HG03097 (cell line): ENCODE data around the gene PRICKLE1.

Experiments
- ATAC-seq: cut with Tn5 transposase; IDR thresholded peaks from one replicate; pipeline ENCODE4 v1.9.1; 2021; ENCODE audit not compliant: unreplicated experiment, low FRiP score

Gene PRICKLE1

GRCh38 chr12:42498549-42499247, 90.8 kb downstream of the PRICKLE1 start:
- no peak for ATAC-seq

- ATAC-seq, result no peak
These were observed 92.7 kb downstream of the PRICKLE1 start for GRCh38 chr12:42496886-42497285.

DNA sequence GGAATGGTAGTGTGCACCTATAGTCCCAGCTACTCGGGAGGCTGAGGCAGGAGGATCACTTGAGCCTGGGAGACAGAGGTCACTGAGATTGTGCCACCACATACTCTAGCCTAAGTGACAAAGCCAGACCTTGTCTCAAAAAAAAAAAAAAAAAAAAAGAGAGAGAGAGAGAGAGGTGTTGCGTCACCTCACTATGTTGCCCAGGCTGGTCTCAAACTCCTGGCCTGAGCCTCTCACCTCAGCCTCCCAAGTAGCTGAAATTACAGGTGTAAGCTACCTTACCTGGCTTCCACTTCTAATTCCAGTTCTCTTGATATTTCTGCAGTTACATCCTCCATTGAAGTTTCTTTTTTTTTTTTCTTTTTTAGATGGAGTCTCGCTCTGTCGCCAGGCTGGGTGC, 94.3 kb downstream of the PRICKLE1 start:
- ATAC-seq, result no peak

DNA sequence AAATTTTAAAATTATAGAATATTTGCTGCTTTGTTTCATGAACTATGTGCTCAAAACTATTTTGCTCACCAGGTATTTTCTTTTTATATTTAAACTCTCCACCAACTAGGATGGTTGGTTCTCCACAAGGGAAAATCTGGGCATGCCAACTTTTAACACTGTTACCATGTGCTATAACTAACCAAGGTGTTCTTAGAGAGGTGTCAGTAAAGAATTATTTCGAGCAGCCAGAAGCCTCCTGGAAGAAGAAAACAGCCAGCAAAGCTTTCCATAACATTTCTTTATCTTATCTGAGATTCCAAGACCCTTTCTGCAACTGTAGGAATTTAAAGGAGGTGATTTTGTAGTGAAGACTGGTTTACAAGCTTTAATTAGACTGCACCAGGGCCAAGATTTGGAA, 97.3 kb downstream of the PRICKLE1 start:
- ATAC-seq, result no peak

- ATAC-seq, result no peak
These were observed 99.2 kb downstream of the PRICKLE1 start for GRCh38 chr12:42490261-42490842.

- ATAC-seq, result no peak
These were observed 103.1 kb downstream of the PRICKLE1 start for GRCh38 chr12:42486407-42486806.

GRCh38 chr12:42485823-42486222, 103.7 kb downstream of the PRICKLE1 start:
- ATAC-seq, result no peak

DNA sequence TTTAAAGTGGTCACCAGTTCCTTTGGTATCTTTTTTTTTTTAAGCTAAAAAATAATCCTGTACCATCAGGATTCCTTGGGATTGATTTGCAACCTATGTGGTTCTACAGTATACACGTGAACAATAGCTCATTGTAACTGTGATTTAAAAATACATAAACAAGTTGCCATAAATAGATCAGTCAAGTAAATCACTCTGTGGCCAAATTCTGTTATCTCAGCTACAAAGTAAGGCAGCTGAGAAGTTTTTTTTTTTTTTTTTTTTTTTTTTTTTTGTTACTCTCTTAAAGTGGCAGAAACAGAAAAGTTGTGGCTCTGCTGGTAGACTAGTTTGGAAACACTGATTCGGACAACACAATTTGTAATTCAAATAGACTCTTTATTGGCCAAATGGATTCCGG, 104.5 kb downstream of the PRICKLE1 start:
- no peak for ATAC-seq

DNA sequence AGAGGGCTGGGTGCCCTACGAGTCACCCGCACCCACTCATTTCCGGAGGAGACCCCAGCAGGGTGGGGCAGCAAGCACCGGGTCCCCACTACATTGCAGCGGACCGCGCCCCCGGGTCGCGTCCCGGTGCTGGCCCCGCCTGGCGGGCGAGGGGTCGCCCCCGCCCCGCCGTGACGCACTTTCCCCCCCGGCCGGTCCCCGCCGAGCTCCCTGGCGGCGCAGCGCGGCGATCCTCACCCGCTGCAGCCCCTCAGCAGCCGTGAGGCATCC, 106.1 kb downstream of the PRICKLE1 start:
- ATAC-seq, result peak; percentile 19

DNA sequence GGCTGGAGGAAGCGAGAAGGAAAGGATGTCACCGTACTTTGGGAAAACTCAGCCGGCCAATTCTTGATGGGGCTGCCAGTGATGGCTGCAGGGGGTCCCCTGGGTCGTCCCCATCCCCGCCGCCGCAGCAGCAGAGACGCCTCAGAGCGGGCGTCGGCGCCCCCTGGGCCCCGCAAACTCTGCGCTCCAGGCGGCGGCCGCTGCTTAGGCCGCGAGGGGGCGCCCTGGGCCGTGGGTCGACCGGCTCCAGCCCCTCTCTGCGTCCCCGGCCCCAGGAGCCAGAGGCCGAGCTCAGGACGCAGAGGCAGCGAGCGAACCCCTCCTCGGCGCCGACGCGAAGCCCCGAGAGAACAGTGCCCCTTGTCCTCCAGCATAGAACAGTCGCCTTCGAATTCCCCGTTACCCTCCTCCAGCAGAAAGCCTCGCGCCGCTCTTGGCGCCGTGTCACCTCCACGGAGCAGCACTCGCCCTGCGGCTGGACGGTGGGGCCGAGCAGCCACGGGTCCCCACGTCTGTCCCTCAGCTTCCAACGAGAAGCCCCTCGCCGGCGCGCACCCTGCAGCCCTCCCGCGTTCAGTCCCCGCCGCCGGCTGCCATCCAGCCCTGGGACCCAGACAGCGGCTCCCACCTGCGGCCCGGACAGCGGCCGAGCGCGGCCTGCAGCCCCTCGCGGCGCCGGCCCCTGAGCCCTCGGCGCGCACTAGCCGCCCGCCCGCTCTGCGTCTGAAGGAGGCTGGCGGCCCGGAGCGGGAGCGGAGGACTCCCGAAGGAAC, 106.6 kb downstream of the PRICKLE1 start:
- peak; percentile 83 for ATAC-seq

GRCh38 chr12:42482041-42482747, 107.4 kb downstream of the PRICKLE1 start:
- no peak for ATAC-seq

- ATAC-seq, result no peak
These were observed 108.2 kb downstream of the PRICKLE1 start for GRCh38 chr12:42481368-42481767.

DNA sequence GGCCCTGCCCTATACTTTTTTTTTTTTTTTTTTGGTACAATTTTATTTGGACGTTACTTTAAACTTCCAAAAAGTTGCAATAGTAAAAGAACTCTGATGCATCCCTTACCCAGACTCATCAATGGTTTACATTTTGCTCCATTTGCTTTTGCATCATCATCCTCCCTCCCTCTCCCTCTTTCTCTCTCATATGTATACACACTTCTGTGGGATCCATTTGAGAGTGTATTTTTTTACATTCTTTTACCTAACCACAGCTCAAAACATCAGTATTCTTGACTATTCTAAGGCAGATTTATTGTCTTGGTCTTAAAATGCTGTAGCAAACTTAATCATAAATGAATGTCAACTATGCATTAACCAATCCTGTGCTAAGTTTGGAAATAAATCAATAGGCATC, 111.6 kb downstream of the PRICKLE1 start:
- no peak for ATAC-seq

DNA sequence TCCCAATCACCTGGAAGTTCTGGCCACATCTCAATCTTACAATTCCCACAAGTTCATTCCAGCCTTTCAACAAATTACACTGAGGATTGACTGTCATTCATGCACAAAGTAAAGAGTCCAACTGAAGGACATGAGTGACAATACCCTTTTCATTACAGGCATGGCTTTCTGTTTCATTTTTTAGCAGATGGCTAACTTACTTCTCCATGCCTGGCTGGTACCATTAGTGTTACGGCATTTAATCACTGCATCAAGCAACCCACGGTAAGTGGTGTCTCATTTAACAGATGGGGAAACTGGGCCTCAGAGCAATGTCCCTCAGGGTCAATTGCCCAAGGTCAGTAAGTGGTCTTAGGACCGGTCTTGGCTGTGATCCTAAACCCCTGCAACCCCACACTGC, 114.4 kb downstream of the PRICKLE1 start:
- ATAC-seq, result no peak

- no peak for ATAC-seq
These were observed 115.2 kb downstream of the PRICKLE1 start for GRCh38 chr12:42474391-42474790.

DNA sequence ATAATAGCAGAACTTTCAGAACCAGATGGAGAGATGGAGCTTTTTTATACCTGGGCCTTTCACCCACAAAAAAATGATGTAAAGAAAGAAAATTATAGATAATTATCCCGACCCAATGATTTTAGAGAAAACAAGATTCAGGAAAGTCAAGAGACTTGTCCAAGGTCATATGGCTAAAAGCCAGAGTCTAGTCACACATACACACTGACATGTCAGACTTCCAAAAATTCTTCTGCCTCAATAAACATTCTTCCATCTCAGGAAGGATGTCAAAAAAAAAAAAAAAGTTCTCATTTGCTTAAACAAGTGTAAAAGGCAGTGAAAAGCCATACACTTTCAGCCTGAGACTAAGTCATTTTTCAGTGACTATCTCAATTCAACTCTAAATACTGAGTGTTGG, 116.0 kb downstream of the PRICKLE1 start:
- no peak for ATAC-seq

DNA sequence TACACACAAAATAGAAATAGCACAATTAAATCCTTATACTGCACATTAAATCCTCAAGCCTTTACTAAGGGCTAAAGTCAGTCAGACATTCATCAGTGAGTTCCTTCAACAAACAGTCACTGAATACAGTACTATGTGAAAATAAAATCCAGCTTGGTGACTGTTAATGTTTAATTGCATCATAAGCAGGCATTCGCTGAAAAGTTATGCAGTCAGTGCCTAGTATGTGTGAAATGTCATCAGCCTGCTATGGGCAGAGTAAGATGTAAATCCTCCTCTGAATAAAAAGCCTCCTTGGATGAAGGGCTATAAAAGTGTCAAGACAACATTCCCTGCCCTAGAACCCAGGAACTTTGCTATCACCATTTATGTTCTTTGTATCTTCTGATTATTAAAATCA, 116.4 kb downstream of the PRICKLE1 start:
- ATAC-seq, result no peak

GRCh38 chr12:42472376-42472775, 117.2 kb downstream of the PRICKLE1 start:
- ATAC-seq, result no peak

- ATAC-seq, result peak; percentile 94
These were observed 120.0 kb downstream of the PRICKLE1 start for GRCh38 chr12:42469355-42470175.

DNA sequence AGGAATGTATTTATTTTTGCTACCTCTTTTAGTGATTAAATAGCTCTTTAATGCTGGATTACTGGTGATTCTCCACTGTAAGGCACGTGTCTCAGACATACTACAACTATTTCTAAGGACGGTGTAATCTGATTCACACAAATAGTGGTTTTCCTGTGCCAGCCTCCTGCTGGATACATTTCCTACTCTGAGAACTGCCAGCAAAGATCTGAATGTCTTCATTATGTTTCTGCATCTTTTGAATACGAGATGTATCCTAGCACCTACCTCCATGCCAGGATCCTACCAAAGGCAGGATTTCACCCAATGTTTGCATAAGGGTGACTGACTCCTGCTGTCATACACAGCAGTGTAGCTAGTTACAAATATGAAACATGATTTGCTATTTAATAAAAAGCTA, 120.6 kb downstream of the PRICKLE1 start:
- ATAC-seq, result no peak
